Measurements from ENCODE around the gene DSCAML1. TPM values are rescaled to one million over a fixed set of nuclear protein-coding genes. Genes with fewer than 3 reads are reported as not detected.

The DSCAML1 gene
- total RNA-seq, 1 donor from 2014 or later: 4.0 TPM

DNA sequence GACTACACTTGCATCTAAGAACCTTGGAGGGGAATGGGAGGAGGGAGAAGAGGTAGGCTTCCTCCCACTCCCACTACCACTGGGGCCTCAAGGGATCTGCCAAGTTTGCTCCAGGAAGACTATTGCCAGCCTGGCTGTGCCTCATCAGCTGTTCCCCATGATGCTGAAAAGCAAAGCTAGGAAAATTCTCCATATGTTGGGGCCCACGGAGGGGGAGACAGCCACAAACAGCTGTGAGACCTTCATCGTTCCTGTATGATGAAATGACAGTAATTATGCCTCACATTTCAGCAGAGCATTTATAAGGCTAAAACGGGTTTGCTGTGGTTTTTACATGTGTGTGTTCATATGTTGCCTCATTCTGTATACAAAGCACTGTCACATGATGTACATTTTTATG lies 6.7 kb downstream of the DSCAML1 start:
- no peak for DNase-seq (ENCODE audit: low read depth)
- TF ChIP-seq, protein P1, sequence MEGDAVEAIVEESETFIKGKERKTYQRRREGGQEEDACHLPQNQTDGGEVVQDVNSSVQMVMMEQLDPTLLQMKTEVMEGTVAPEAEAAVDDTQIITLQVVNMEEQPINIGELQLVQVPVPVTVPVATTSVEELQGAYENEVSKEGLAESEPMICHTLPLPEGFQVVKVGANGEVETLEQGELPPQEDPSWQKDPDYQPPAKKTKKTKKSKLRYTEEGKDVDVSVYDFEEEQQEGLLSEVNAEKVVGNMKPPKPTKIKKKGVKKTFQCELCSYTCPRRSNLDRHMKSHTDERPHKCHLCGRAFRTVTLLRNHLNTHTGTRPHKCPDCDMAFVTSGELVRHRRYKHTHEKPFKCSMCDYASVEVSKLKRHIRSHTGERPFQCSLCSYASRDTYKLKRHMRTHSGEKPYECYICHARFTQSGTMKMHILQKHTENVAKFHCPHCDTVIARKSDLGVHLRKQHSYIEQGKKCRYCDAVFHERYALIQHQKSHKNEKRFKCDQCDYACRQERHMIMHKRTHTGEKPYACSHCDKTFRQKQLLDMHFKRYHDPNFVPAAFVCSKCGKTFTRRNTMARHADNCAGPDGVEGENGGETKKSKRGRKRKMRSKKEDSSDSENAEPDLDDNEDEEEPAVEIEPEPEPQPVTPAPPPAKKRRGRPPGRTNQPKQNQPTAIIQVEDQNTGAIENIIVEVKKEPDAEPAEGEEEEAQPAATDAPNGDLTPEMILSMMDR (conservative IDR thresholded peaks at IDR 0.05; ENCODE audit: low read depth, low read length): no peak
- no peak overlapping the region for H3K4me3 ChIP-seq (ENCODE audit: low read depth, low read length)

- TF ChIP-seq, protein P1 (conservative IDR thresholded peaks at IDR 0.05; ENCODE audit: low read depth, low read length): no peak
- no peak for DNase-seq (ENCODE audit: low read depth)
- H3K4me3 ChIP-seq (ENCODE audit: low read depth, low read length): no peak overlapping the region
These were observed 7.8 kb downstream of the DSCAML1 start for GRCh38 chr11:117789241-117789640.

DNA sequence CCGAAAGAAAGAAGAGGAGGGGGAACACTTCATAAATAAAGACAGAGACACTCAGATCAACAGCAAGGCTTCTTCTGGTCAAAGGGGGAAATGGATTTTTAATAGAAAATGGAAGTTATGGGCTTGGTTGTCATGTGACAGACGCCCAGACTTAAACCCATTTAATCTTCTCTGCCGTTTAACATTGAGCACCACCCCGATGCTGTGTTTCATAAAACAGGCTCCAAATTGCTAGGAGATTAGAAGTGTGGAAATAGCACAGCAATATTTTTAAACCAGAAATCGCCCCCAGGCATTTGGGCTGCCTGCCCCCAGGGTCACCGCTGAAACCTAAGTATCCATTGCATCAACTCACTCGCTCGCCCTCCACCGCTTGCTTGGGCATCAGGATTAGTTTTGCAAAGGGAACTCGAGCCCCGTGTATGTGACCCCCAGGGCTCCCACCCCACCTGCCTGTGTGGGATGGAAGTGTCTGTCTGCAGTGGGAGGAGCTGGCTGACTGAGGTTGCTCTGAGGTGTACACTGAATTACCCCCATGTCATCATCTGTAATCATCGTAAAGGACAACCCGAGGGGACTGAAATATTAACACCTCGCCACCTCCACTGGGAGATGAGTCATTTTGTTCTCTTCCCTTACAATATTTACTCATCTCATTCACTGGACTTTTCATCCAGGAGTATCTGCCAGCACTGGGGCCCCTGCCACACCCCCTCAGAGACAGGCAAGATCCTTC lies 10.7 kb downstream of the DSCAML1 start:
- H3K4me3 ChIP-seq (ENCODE audit: low read depth, low read length): no peak overlapping the region
- DNase-seq (ENCODE audit: low read depth): no peak
- TF ChIP-seq, protein P1 (conservative IDR thresholded peaks at IDR 0.05; ENCODE audit: low read depth, low read length): no peak

DNA sequence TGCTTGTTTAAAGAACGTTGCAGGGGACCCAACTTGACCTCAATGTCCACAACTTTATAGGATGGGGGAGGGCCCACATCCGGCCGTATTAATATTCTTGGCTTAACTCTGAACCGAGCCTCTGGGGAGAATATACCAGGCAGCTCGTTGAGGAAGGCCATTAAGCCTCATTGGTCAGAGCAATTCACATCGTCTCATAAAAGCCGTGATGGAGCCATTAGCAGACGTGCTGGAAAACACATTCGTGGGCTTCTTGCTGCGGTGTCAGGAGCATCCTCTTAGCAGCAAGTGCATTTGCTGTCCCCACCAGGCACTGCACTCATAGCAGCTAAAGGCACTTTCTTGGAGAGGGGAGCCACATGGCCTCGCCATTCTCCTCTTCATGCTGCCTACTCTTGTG lies 14.9 kb downstream of the DSCAML1 start:
- no peak for DNase-seq (ENCODE audit: low read depth)
- TF ChIP-seq, protein P1 (conservative IDR thresholded peaks at IDR 0.05; ENCODE audit: low read depth, low read length): no peak
- H3K4me3 ChIP-seq (ENCODE audit: low read depth, low read length): no peak overlapping the region

DNA sequence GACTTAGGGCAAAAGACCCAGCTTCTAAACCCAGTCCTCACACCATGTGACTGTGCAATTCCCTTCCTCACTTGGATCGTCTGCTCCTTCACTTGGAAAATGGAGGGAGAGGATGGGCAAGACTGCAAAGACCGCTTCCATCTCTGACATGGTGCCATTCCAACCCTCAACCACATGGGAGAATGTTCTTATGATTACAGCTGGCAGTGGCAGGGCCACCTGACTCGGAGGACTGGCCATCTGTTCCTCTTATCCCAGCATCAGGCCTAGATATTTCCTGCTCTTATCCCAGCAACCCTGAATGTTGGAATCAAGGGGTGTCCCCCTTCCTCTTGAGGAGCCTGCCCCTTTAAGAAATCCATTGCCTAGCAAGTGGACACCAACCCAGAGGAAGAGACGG lies 15.4 kb downstream of the DSCAML1 start:
- no peak for DNase-seq (ENCODE audit: low read depth)
- TF ChIP-seq, protein P1 (conservative IDR thresholded peaks at IDR 0.05; ENCODE audit: low read depth, low read length): no peak
- H3K4me3 ChIP-seq (ENCODE audit: low read depth, low read length): no peak overlapping the region

GRCh38 chr11:117780456-117780855 lies 16.6 kb downstream of the DSCAML1 start:
- H3K4me3 ChIP-seq (ENCODE audit: low read depth, low read length): no peak overlapping the region
- TF ChIP-seq, protein P1 (conservative IDR thresholded peaks at IDR 0.05; ENCODE audit: low read depth, low read length): no peak
- DNase-seq (ENCODE audit: low read depth): no peak

DNA sequence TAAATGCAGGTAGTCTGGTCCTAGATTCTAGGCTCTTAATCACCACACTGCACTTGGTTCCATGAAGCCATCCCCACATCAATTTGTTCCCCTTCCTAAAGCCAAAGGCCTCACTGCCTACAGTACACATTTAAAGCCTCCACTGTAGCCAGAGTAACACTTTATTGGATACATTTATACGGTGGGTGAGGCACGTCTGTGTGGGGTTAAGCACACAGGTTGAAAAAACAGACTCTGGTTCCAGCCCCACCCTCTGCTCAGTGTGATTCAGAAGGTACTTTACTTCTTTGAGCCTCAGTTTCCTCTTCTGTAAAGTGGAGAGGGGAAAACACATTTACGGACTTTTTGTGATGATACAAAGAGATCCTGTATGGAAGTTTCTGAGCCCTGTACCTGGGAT lies 22.5 kb downstream of the DSCAML1 start:
- H3K4me3 ChIP-seq (ENCODE audit: low read depth, low read length): no peak overlapping the region
- DNase-seq (ENCODE audit: low read depth): no peak
- TF ChIP-seq, protein P1 (conservative IDR thresholded peaks at IDR 0.05; ENCODE audit: low read depth, low read length): no peak
